ENCODE measurements around the gene NDUFA13.

Gene NDUFA13

GRCh38 chr19:19549804-19550464 is 33.9 kb downstream of the NDUFA13 start:
- no peak for DNase-seq

- no peak for DNase-seq
These were observed 34.5 kb downstream of the NDUFA13 start for GRCh38 chr19:19550485-19550929.

- DNase-seq = no peak
These were observed 35.2 kb downstream of the NDUFA13 start for GRCh38 chr19:19550972-19551852.

- DNase-seq = no peak
These were observed 35.8 kb downstream of the NDUFA13 start for GRCh38 chr19:19551853-19552192.

GRCh38 chr19:19552798-19553197 is 36.8 kb downstream of the NDUFA13 start:
- DNase-seq = peak; percentile 31

GRCh38 chr19:19553670-19554069 is 37.6 kb downstream of the NDUFA13 start:
- DNase-seq = no peak

GRCh38 chr19:19554074-19555023 is 38.3 kb downstream of the NDUFA13 start:
- DNase-seq = peak; percentile 61

GRCh38 chr19:19558055-19558454 is 42.0 kb downstream of the NDUFA13 start:
- no peak for DNase-seq

GRCh38 chr19:19558636-19559035 is 42.6 kb downstream of the NDUFA13 start:
- no peak for DNase-seq

GRCh38 chr19:19559931-19560330 is 43.9 kb downstream of the NDUFA13 start:
- no peak for DNase-seq

- DNase-seq = no peak
These were observed 46.1 kb downstream of the NDUFA13 start for GRCh38 chr19:19561946-19562664.

- DNase-seq = peak; percentile 27
These were observed 46.8 kb downstream of the NDUFA13 start for GRCh38 chr19:19562665-19563347.

GRCh38 chr19:19563348-19563848 is 47.4 kb downstream of the NDUFA13 start:
- no peak for DNase-seq

- DNase-seq = no peak
These were observed 50.3 kb downstream of the NDUFA13 start for GRCh38 chr19:19566306-19566705.

GRCh38 chr19:19567391-19567790 is 51.4 kb downstream of the NDUFA13 start:
- DNase-seq = no peak

- no peak for DNase-seq
These were observed 53.1 kb downstream of the NDUFA13 start for GRCh38 chr19:19568802-19569756.

GRCh38 chr19:19570571-19570970 is 54.5 kb downstream of the NDUFA13 start:
- no peak for DNase-seq

- DNase-seq = no peak
These were observed 55.2 kb downstream of the NDUFA13 start for GRCh38 chr19:19571071-19571786.

GRCh38 chr19:19575411-19575810 is 59.4 kb downstream of the NDUFA13 start:
- DNase-seq = no peak
